Gastroesophageal sphincter (tissue), 3 donors: Measurements from ENCODE around the gene P4HTM.

Source experiments
- EP300 ChIP-seq: sonication (generic); formaldehyde crosslinking; IDR thresholded peaks from one replicate; pipeline ENCODE4 v1.6.1; 2017; ENCODE audit warnings: antibody characterized with exemption, mild to moderate bottlenecking
- POLR2AphosphoS5 ChIP-seq: sonication (generic); formaldehyde crosslinking; IDR thresholded peaks from one replicate; pipeline ENCODE4 v1.6.1; 2017; ENCODE audit warnings: antibody characterized with exemption
- TF ChIP-seq, protein P1 (sequence below), 4 experiments: fragments of 200-600 bp in 2 of 4; fragments of 450-650 bp in 2 of 4; sonication (generic) in 1 of 4; IDR thresholded peaks; one replicate each; pipeline ENCODE4 v1.5.1; 2017 to 2019; ENCODE audit warnings: antibody characterized with exemption in 4 of 4, mild to moderate bottlenecking in 2 of 4, moderate library complexity in 2 of 4

GRCh38 chr3:48985831-48986376 is 4.1 kb upstream of the P4HTM start:
- TF ChIP-seq, protein P1, sequence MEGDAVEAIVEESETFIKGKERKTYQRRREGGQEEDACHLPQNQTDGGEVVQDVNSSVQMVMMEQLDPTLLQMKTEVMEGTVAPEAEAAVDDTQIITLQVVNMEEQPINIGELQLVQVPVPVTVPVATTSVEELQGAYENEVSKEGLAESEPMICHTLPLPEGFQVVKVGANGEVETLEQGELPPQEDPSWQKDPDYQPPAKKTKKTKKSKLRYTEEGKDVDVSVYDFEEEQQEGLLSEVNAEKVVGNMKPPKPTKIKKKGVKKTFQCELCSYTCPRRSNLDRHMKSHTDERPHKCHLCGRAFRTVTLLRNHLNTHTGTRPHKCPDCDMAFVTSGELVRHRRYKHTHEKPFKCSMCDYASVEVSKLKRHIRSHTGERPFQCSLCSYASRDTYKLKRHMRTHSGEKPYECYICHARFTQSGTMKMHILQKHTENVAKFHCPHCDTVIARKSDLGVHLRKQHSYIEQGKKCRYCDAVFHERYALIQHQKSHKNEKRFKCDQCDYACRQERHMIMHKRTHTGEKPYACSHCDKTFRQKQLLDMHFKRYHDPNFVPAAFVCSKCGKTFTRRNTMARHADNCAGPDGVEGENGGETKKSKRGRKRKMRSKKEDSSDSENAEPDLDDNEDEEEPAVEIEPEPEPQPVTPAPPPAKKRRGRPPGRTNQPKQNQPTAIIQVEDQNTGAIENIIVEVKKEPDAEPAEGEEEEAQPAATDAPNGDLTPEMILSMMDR (IDR thresholded peaks at IDR 0.05) = no peak
- TF ChIP-seq POLR2AphosphoS5 (no peak), EP300 (no peak)
